NCI-H2196 treated with DMSO at 0.1 percent for 48 hours (cell line): ENCODE data around the gene PARL.

Experiments
- DNase-seq: peaks from one replicate; lab custom pipeline; 2025; ENCODE audit not compliant: unreplicated experiment; lab: John Stamatoyannopoulos, UW

Gene PARL

GRCh38 chr3:183854318-183855035, 30.2 kb downstream of the PARL start:
- no peak for DNase-seq

- no peak for DNase-seq
Observed at GRCh38 chr3:183845608-183846288, 38.9 kb downstream of the PARL start.

GRCh38 chr3:183845090-183845489, 39.6 kb downstream of the PARL start:
- no peak for DNase-seq

- DNase-seq = no peak
Observed at GRCh38 chr3:183844606-183845005, 40.1 kb downstream of the PARL start.

GRCh38 chr3:183839751-183840150, 44.9 kb downstream of the PARL start:
- DNase-seq = no peak

- DNase-seq = no peak
Observed at GRCh38 chr3:183837894-183838293, 46.8 kb downstream of the PARL start.

GRCh38 chr3:183837390-183837789, 47.3 kb downstream of the PARL start:
- no peak for DNase-seq

GRCh38 chr3:183833516-183833915, 51.2 kb downstream of the PARL start:
- DNase-seq = no peak

GRCh38 chr3:183830187-183830586, 54.5 kb downstream of the PARL start:
- no peak for DNase-seq

GRCh38 chr3:183829466-183829865, 55.2 kb downstream of the PARL start:
- no peak for DNase-seq

- no peak for DNase-seq
Observed at GRCh38 chr3:183828538-183828870, 56.2 kb downstream of the PARL start.

GRCh38 chr3:183827809-183828537, 56.7 kb downstream of the PARL start:
- no peak for DNase-seq

GRCh38 chr3:183826448-183827250, 58.0 kb downstream of the PARL start:
- DNase-seq = peak; percentile 72

GRCh38 chr3:183825456-183826161, 59.1 kb downstream of the PARL start, which contains the start of gene MAP6D1:
TSS of gene MAP6D1 (minus strand) at chr3:183825577. CDS start at chr3:183825547, 30 bp downstream.
- DNase-seq = peak; percentile 78

- no peak for DNase-seq
Observed at GRCh38 chr3:183824761-183825455, 59.8 kb downstream of the PARL start.

- no peak for DNase-seq
Observed at GRCh38 chr3:183823963-183824362, 60.7 kb downstream of the PARL start.

GRCh38 chr3:183822631-183823030, 62.0 kb downstream of the PARL start:
- no peak for DNase-seq

GRCh38 chr3:183819831-183820230, 64.8 kb downstream of the PARL start:
- no peak for DNase-seq

- DNase-seq = no peak
Observed at GRCh38 chr3:183818706-183819624, 65.7 kb downstream of the PARL start.
